GM21786 (cell line): ENCODE results near the gene REV3L.
"Not testable (repeated sequence)": the region's sequence is repeated elsewhere in the genome, so short reads cannot be mapped to it uniquely, and the experiment has no call there.

Experiments used
- ATAC-seq: cut with Tn5 transposase; IDR thresholded peaks from one replicate; pipeline ENCODE4 v1.9.1; 2021; ENCODE audit not compliant: unreplicated experiment

REV3L gene

GRCh38 chr6:111306104-111306888, 176.7 kb downstream of the REV3L start:
- ATAC-seq: no peak

- peak; percentile 78 for ATAC-seq
Measured at GRCh38 chr6:111301946-111302345, 181.1 kb downstream of the REV3L start.

- peak; percentile 32 for ATAC-seq
Measured at GRCh38 chr6:111300938-111301800, 181.8 kb downstream of the REV3L start.

- ATAC-seq: no peak
Measured at GRCh38 chr6:111297776-111298175, 185.2 kb downstream of the REV3L start.

GRCh38 chr6:111294374-111294967, 188.5 kb downstream of the REV3L start:
- no peak for ATAC-seq

- peak; percentile 21 for ATAC-seq
Measured at GRCh38 chr6:111291336-111292259, 191.4 kb downstream of the REV3L start.

GRCh38 chr6:111290689-111291335, 192.2 kb downstream of the REV3L start:
- peak; percentile 95 for ATAC-seq

- not testable (repeated sequence) for ATAC-seq
Measured at GRCh38 chr6:111284356-111284755, 198.7 kb downstream of the REV3L start.

GRCh38 chr6:111283707-111284106, 199.3 kb downstream of the REV3L start:
- no peak for ATAC-seq

GRCh38 chr6:111282515-111282914, 200.5 kb downstream of the REV3L start:
- ATAC-seq: no peak

- ATAC-seq: no peak
Measured at GRCh38 chr6:111280445-111280955, 202.5 kb downstream of the REV3L start.

GRCh38 chr6:111278731-111279130, 204.3 kb downstream of the REV3L start:
- ATAC-seq: no peak

GRCh38 chr6:111277819-111278218, 205.2 kb downstream of the REV3L start:
- no peak for ATAC-seq

- no peak for ATAC-seq
Measured at GRCh38 chr6:111276736-111277135, 206.3 kb downstream of the REV3L start.

- no peak for ATAC-seq
Measured at GRCh38 chr6:111276335-111276734, 206.7 kb downstream of the REV3L start.

GRCh38 chr6:111274593-111275217, 208.3 kb downstream of the REV3L start:
- no peak for ATAC-seq

- no peak for ATAC-seq
Measured at GRCh38 chr6:111270121-111270520, 212.9 kb downstream of the REV3L start.

GRCh38 chr6:111269401-111269970, 213.5 kb downstream of the REV3L start:
- ATAC-seq: no peak

GRCh38 chr6:111267764-111268333, 215.2 kb downstream of the REV3L start:
- ATAC-seq: no peak
